ENCODE results near the gene SULT4A1.

Gene SULT4A1

DNA sequence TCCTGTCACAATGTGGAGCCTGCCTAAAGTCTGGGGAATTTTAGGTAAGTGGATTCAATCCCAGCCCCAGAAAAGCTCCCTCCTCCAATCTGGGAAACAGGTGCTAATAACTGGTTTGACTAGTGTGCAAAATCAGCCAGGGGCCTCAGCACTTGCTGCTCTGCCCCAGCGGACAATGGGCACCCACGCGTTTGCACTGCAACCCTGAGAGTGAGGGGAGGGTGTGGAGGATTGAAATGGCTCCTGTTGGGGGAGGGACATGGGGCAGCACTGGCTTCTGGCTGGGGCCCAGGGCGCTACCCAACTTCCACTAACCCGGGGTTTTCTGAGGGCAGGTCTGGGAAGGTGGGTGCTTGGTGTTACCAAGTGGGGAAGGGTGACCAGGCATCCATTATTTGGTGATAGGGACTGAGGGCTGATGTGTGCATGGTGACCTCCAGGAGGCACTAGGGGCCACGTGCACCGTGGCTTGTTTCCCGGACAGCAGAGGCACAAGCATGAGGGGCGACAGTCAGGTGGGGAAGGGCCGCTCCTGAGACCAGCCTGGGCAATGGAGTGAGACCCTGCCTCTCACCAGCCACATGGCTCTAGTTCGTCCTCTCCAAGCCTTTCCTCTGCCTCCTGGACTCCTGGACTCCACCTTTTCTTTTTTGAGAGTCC is 33.8 kb upstream of the SULT4A1 start:
- H3K79me2 ChIP-seq (ENCODE audit: insufficient read depth, low read length) = no peaks in the 10 kb centered on the region
- H3F3A ChIP-seq (ENCODE audit: insufficient read depth) = no peaks in the 10 kb centered on the region
- no peak overlapping the region for H3K4me3 ChIP-seq (ENCODE audit: insufficient read depth, low read length, poor library complexity, severe bottlenecking)
- no peaks in the 10 kb centered on the region for H3K27me3 ChIP-seq (ENCODE audit: low read length)
- no peaks in the 10 kb centered on the region for H4K20me1 ChIP-seq (ENCODE audit: low read depth, low read length)
- no peak overlapping the region for H3K27ac ChIP-seq (ENCODE audit: low read depth, low read length)
- H3K9me2 ChIP-seq (replicated peaks; ENCODE audit: insufficient read depth, low read length) = no peaks in the 10 kb centered on the region
- H2AFZ ChIP-seq (ENCODE audit: low read depth, low read length, severe bottlenecking) = no peak overlapping the region
- H3K4me2 ChIP-seq (ENCODE audit: low read depth, low read length, poor library complexity, severe bottlenecking) = no peak overlapping the region
- no peaks in the 10 kb centered on the region for H3K9me3 ChIP-seq (ENCODE audit: insufficient read depth, low read length)
- no peak for TF ChIP-seq EZH2phosphoT487 (conservative IDR thresholded peaks at IDR 0.05; ENCODE audit: low read length)
- TF ChIP-seq, protein P1, sequence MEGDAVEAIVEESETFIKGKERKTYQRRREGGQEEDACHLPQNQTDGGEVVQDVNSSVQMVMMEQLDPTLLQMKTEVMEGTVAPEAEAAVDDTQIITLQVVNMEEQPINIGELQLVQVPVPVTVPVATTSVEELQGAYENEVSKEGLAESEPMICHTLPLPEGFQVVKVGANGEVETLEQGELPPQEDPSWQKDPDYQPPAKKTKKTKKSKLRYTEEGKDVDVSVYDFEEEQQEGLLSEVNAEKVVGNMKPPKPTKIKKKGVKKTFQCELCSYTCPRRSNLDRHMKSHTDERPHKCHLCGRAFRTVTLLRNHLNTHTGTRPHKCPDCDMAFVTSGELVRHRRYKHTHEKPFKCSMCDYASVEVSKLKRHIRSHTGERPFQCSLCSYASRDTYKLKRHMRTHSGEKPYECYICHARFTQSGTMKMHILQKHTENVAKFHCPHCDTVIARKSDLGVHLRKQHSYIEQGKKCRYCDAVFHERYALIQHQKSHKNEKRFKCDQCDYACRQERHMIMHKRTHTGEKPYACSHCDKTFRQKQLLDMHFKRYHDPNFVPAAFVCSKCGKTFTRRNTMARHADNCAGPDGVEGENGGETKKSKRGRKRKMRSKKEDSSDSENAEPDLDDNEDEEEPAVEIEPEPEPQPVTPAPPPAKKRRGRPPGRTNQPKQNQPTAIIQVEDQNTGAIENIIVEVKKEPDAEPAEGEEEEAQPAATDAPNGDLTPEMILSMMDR (IDR thresholded peaks at IDR 0.05; ENCODE audit: insufficient read depth, low read length, poor library complexity, severe bottlenecking) = no peak
- no peaks in the 10 kb centered on the region for H3K36me3 ChIP-seq (ENCODE audit: low read length)
- no peak overlapping the region for H3K9ac ChIP-seq (ENCODE audit: low read length)

DNA sequence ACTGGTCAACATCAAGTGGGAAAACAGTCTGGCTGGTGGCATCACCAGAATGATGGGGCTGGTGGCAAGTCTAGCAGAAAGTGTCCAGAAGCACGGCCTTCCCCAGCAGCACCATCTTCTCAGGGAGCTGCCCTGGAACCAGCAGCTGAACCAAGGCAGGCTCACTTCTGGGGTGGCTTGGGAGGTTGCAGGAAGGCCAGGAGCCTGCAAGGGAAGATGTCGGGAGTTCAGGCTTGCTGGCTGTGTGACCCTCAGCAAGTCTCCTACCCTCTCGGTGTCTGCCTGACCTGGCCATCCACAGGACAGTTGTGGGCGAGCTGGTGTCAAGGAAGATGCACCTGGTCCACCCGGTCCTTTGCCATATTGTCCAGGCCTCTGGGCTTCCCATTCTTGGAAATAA is 31.8 kb upstream of the SULT4A1 start:
- Histone ChIP-seq H3K79me2 (ENCODE audit: insufficient read depth, low read length) (no peaks in the 10 kb centered on the region), H3K36me3 (ENCODE audit: low read length) (no peaks in the 10 kb centered on the region), H3F3A (ENCODE audit: insufficient read depth) (no peaks in the 10 kb centered on the region), H3K27ac (ENCODE audit: low read depth, low read length) (no peak overlapping the region), H3K9me3 (ENCODE audit: insufficient read depth, low read length) (no peaks in the 10 kb centered on the region), H3K9ac (ENCODE audit: low read length) (no peak overlapping the region), H3K9me2 (replicated peaks; ENCODE audit: insufficient read depth, low read length) (no peaks in the 10 kb centered on the region), H3K4me3 (ENCODE audit: insufficient read depth, low read length, poor library complexity, severe bottlenecking) (no peak overlapping the region), H3K4me2 (ENCODE audit: low read depth, low read length, poor library complexity, severe bottlenecking) (no peak overlapping the region), H2AFZ (ENCODE audit: low read depth, low read length, severe bottlenecking) (no peak overlapping the region), H3K27me3 (ENCODE audit: low read length) (no peaks in the 10 kb centered on the region), H4K20me1 (ENCODE audit: low read depth, low read length) (no peaks in the 10 kb centered on the region)
- TF ChIP-seq EZH2phosphoT487 (conservative IDR thresholded peaks at IDR 0.05; ENCODE audit: low read length) = no peak
- TF ChIP-seq, protein P1 (IDR thresholded peaks at IDR 0.05; ENCODE audit: insufficient read depth, low read length, poor library complexity, severe bottlenecking) = no peak

DNA sequence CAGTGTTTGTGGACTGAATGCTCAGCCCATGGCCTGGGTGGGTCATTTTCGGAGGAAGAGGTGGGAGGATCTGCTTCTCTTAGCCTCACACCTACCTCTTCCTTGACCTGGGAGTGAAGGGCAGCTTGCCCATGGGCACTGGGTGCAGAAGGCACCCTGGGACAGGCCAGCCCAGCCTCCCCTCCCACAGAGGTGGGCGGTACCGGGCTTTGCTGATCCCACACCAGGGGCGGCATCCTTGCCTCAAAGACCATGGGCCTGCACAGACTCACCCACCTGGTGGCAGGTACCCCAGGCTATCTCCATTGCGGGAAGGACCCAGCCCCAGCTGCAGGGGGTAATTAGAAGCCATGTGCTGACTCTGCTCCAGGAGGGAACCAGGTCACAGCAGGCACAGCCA is 31.0 kb upstream of the SULT4A1 start:
- H3K4me3 ChIP-seq (ENCODE audit: insufficient read depth, low read length, poor library complexity, severe bottlenecking) = no peak overlapping the region
- TF ChIP-seq, protein P1 (IDR thresholded peaks at IDR 0.05; ENCODE audit: insufficient read depth, low read length, poor library complexity, severe bottlenecking) = no peak
- TF ChIP-seq EZH2phosphoT487 (conservative IDR thresholded peaks at IDR 0.05; ENCODE audit: low read length) = no peak
- H4K20me1 ChIP-seq (ENCODE audit: low read depth, low read length) = no peaks in the 10 kb centered on the region
- H3K36me3 ChIP-seq (ENCODE audit: low read length) = no peaks in the 10 kb centered on the region
- no peaks in the 10 kb centered on the region for H3K27me3 ChIP-seq (ENCODE audit: low read length)
- H2AFZ ChIP-seq (ENCODE audit: low read depth, low read length, severe bottlenecking) = no peak overlapping the region
- no peak overlapping the region for H3K4me2 ChIP-seq (ENCODE audit: low read depth, low read length, poor library complexity, severe bottlenecking)
- H3F3A ChIP-seq (ENCODE audit: insufficient read depth) = no peaks in the 10 kb centered on the region
- H3K79me2 ChIP-seq (ENCODE audit: insufficient read depth, low read length) = no peaks in the 10 kb centered on the region
- no peaks in the 10 kb centered on the region for H3K9me3 ChIP-seq (ENCODE audit: insufficient read depth, low read length)
- no peaks in the 10 kb centered on the region for H3K9me2 ChIP-seq (replicated peaks; ENCODE audit: insufficient read depth, low read length)
- no peak overlapping the region for H3K9ac ChIP-seq (ENCODE audit: low read length)
- no peak overlapping the region for H3K27ac ChIP-seq (ENCODE audit: low read depth, low read length)

Measured in SU-DHL-6 (cell line).